SW 1271 (cell line): Measurements from ENCODE around the gene SCAANT1.
A peak's percentile ranks its signal among the peaks of the same experiment; 100 is the strongest.

Source experiments
- DNase-seq, 2 experiments: peaks; one replicate each; lab custom pipeline; 2025; lab: John Stamatoyannopoulos, UW

SCAANT1 gene

GRCh38 chr3:63911873-63912767 is at the start of gene SCAANT1:
Gene SCAANT1 (minus strand): TSS chr3:63912383.
- DNase-seq = peak; percentile 56 to 62

- DNase-seq = peak in 1 of 2 experiments; percentile 51
Measured at GRCh38 chr3:63961891-63962290, 49.7 kb upstream of the SCAANT1 start.

- peak; percentile 7 to 76 for DNase-seq
Measured at GRCh38 chr3:63960048-63960711, 48.0 kb upstream of the SCAANT1 start.

GRCh38 chr3:63959146-63959545 is 47.0 kb upstream of the SCAANT1 start:
- no peak for DNase-seq

- no peak for DNase-seq
Measured at GRCh38 chr3:63955830-63956545, 43.8 kb upstream of the SCAANT1 start.

- DNase-seq = no peak
Measured at GRCh38 chr3:63955036-63955650, 43.0 kb upstream of the SCAANT1 start.

GRCh38 chr3:63954182-63954581 is 42.0 kb upstream of the SCAANT1 start:
- peak in 1 of 2 experiments; percentile 6 for DNase-seq

GRCh38 chr3:63952248-63952594 is 40.0 kb upstream of the SCAANT1 start:
- no peak for DNase-seq

GRCh38 chr3:63951492-63952247 is 39.5 kb upstream of the SCAANT1 start:
- DNase-seq = no peak

GRCh38 chr3:63950698-63951097 is 38.5 kb upstream of the SCAANT1 start:
- no peak for DNase-seq

- peak in 1 of 2 experiments; percentile 12 for DNase-seq
Measured at GRCh38 chr3:63949005-63949404, 36.8 kb upstream of the SCAANT1 start.

- no peak for DNase-seq
Measured at GRCh38 chr3:63947594-63947993, 35.4 kb upstream of the SCAANT1 start.

- no peak for DNase-seq
Measured at GRCh38 chr3:63946753-63947152, 34.6 kb upstream of the SCAANT1 start.

- DNase-seq = no peak
Measured at GRCh38 chr3:63945558-63946096, 33.4 kb upstream of the SCAANT1 start.

- DNase-seq = no peak
Measured at GRCh38 chr3:63943678-63944077, 31.5 kb upstream of the SCAANT1 start.

- no peak for DNase-seq
Measured at GRCh38 chr3:63942528-63942927, 30.3 kb upstream of the SCAANT1 start.

- no peak for DNase-seq
Measured at GRCh38 chr3:63940389-63940757, 28.2 kb upstream of the SCAANT1 start.

GRCh38 chr3:63937661-63938651 is 25.8 kb upstream of the SCAANT1 start:
- DNase-seq = no peak

GRCh38 chr3:63936925-63937324 is 24.7 kb upstream of the SCAANT1 start:
- DNase-seq = no peak
